LNCaP clone FGC (cell line): ENCODE results near the gene ZBTB40.

ENCODE experiments used
- DNase-seq: peaks from one replicate; pipeline ENCODE4 v3.0.0-alpha.2; 2011; ENCODE audit warnings: low read depth
- H3K4me3 ChIP-seq: 2 replicates; pipeline ENCODE4 v1.5.1; 2011; ENCODE audit warnings: mild to moderate bottlenecking, low read depth, low read length, control low read depth
- CTCF ChIP-seq: IDR thresholded peaks from 2 replicates; pipeline ENCODE4 v1.5.1; 2012; ENCODE audit warnings: mild to moderate bottlenecking; ENCODE audit not compliant: control insufficient read depth, insufficient read depth; ENCODE audit errors: extremely low read depth

ZBTB40 gene

GRCh38 chr1:22428672-22429071 lies 23.0 kb upstream of the ZBTB40 start:
- H3K4me3 ChIP-seq, result peak overlapping the region; percentile 39
- TF ChIP-seq CTCF, result no peak
- no peak for DNase-seq

- no peak for TF ChIP-seq CTCF
- no peak overlapping the region for H3K4me3 ChIP-seq
- DNase-seq, result no peak
Measured at GRCh38 chr1:22431965-22432364, 19.7 kb upstream of the ZBTB40 start.

GRCh38 chr1:22434717-22435116 lies 16.9 kb upstream of the ZBTB40 start:
- DNase-seq, result no peak
- no peak for TF ChIP-seq CTCF
- no peak overlapping the region for H3K4me3 ChIP-seq

- DNase-seq, result no peak
- no peak overlapping the region for H3K4me3 ChIP-seq
- no peak for TF ChIP-seq CTCF
Measured at GRCh38 chr1:22436948-22437347, 14.7 kb upstream of the ZBTB40 start.

GRCh38 chr1:22437573-22437972 lies 14.1 kb upstream of the ZBTB40 start:
- no peak overlapping the region for H3K4me3 ChIP-seq
- no peak for TF ChIP-seq CTCF
- DNase-seq, result no peak

GRCh38 chr1:22440582-22440981 lies 11.1 kb upstream of the ZBTB40 start:
- no peak for DNase-seq
- no peak for TF ChIP-seq CTCF
- no peak overlapping the region for H3K4me3 ChIP-seq

- H3K4me3 ChIP-seq, result no peak overlapping the region
- TF ChIP-seq CTCF, result no peak
- no peak for DNase-seq
Measured at GRCh38 chr1:22442212-22442894, 9.3 kb upstream of the ZBTB40 start.
